Measurements from ENCODE around the gene ADGRB2.

Gene ADGRB2

GRCh38 chr1:31767225-31767624, 3.1 kb upstream of the ADGRB2 start:
- H3K4me2 ChIP-seq (ENCODE audit: low read depth, low read length): no peak overlapping the region
- H3F3A ChIP-seq (ENCODE audit: insufficient read depth, low read length): 0 out of 2 replicates have a peak, but pooled peaks cover 4% of the 10 kb centered on the region
- H3K79me2 ChIP-seq (ENCODE audit: low read length): no peaks in the 10 kb centered on the region
- H3K9me3 ChIP-seq (replicated peaks; ENCODE audit: insufficient read depth, low read length): no peaks in the 10 kb centered on the region
- DNase-seq: no peak
- H3K4me1 ChIP-seq (ENCODE audit: low read length): 0 out of 2 replicates have a peak, but pooled peaks cover 1% of the 10 kb centered on the region
- H3K27me3 ChIP-seq (replicated peaks; ENCODE audit: insufficient read depth, low read length): peaks cover 40% of the 10 kb centered on the region
- H3K9me2 ChIP-seq (replicated peaks; ENCODE audit: insufficient read depth, low read length): no peaks in the 10 kb centered on the region
- TF ChIP-seq CTCF (IDR thresholded peaks at IDR 0.05; ENCODE audit: low read length): no peak
- no peaks in the 10 kb centered on the region for H4K20me1 ChIP-seq (ENCODE audit: insufficient read depth, low read length)
- H3K27ac ChIP-seq (ENCODE audit: low read length): no peak overlapping the region
- H3K4me3 ChIP-seq (ENCODE audit: low read length): no peak overlapping the region
- no peaks in the 10 kb centered on the region for H3K36me3 ChIP-seq (replicated peaks; ENCODE audit: insufficient read depth, low read length)
- no peak overlapping the region for H3K9ac ChIP-seq (ENCODE audit: low read length)
- H2AFZ ChIP-seq (ENCODE audit: low read length): no peak overlapping the region

- Histone ChIP-seq H3K27me3 (replicated peaks; ENCODE audit: insufficient read depth, low read length) (peaks cover 45% of the 10 kb centered on the region), H4K20me1 (ENCODE audit: insufficient read depth, low read length) (no peaks in the 10 kb centered on the region), H3K4me2 (ENCODE audit: low read depth, low read length) (no peak overlapping the region), H3F3A (ENCODE audit: insufficient read depth, low read length) (0 out of 2 replicates have a peak, but pooled peaks cover 4% of the 10 kb centered on the region), H3K4me3 (ENCODE audit: low read length) (no peak overlapping the region), H2AFZ (ENCODE audit: low read length) (no peak overlapping the region), H3K9me2 (replicated peaks; ENCODE audit: insufficient read depth, low read length) (no peaks in the 10 kb centered on the region), H3K27ac (ENCODE audit: low read length) (no peak overlapping the region), H3K9me3 (replicated peaks; ENCODE audit: insufficient read depth, low read length) (no peaks in the 10 kb centered on the region), H3K79me2 (ENCODE audit: low read length) (no peaks in the 10 kb centered on the region), H3K9ac (ENCODE audit: low read length) (no peak overlapping the region), H3K36me3 (replicated peaks; ENCODE audit: insufficient read depth, low read length) (no peaks in the 10 kb centered on the region), H3K4me1 (ENCODE audit: low read length) (0 out of 2 replicates have a peak, but pooled peaks cover 8% of the 10 kb centered on the region)
- TF ChIP-seq CTCF (IDR thresholded peaks at IDR 0.05; ENCODE audit: low read length) (no peak), EZH2phosphoT487 (IDR thresholded peaks at IDR 0.05; ENCODE audit: low read length) (no peak), EZH2 (optimal IDR thresholded peaks at IDR 0.05; ENCODE audit: low read depth, low read length) (no peak)
- DNase-seq: no peak
Measured at GRCh38 chr1:31765516-31765915, 1.4 kb upstream of the ADGRB2 start.

- H3K9ac ChIP-seq (ENCODE audit: low read length): no peak overlapping the region
- H3K27ac ChIP-seq (ENCODE audit: low read length): no peak overlapping the region
- H3K4me2 ChIP-seq (ENCODE audit: low read depth, low read length): peak overlapping the region; percentile 79; the same call in 1 of the 2 replicates
- H3F3A ChIP-seq (ENCODE audit: insufficient read depth, low read length): 0 out of 2 replicates have a peak, but pooled peaks cover 4% of the 10 kb centered on the region
- peak; percentile 11 for DNase-seq
- no peak overlapping the region for H3K4me3 ChIP-seq (ENCODE audit: low read length)
- no peaks in the 10 kb centered on the region for H3K79me2 ChIP-seq (ENCODE audit: low read length)
- no peaks in the 10 kb centered on the region for H3K9me2 ChIP-seq (replicated peaks; ENCODE audit: insufficient read depth, low read length)
- 0 out of 2 replicates have a peak, but pooled peaks cover 8% of the 10 kb centered on the region for H3K4me1 ChIP-seq (ENCODE audit: low read length)
- H2AFZ ChIP-seq (ENCODE audit: low read length): no peak overlapping the region
- peaks cover 45% of the 10 kb centered on the region for H3K27me3 ChIP-seq (replicated peaks; ENCODE audit: insufficient read depth, low read length)
- TF ChIP-seq CTCF (IDR thresholded peaks at IDR 0.05; ENCODE audit: low read length): 0 out of 2 replicates have a peak, but pooled peaks have one; percentile 11
- no peak for TF ChIP-seq EZH2phosphoT487 (IDR thresholded peaks at IDR 0.05; ENCODE audit: low read length)
- H3K36me3 ChIP-seq (replicated peaks; ENCODE audit: insufficient read depth, low read length): no peaks in the 10 kb centered on the region
- H3K9me3 ChIP-seq (replicated peaks; ENCODE audit: insufficient read depth, low read length): no peaks in the 10 kb centered on the region
- no peaks in the 10 kb centered on the region for H4K20me1 ChIP-seq (ENCODE audit: insufficient read depth, low read length)
Measured at GRCh38 chr1:31765041-31765467, 914 bp upstream of the ADGRB2 start.

Measured in MM.1S (cell line).